Measurements from ENCODE around the gene CSTF3.
A peak's percentile ranks its signal among the peaks of the same experiment; 100 is the strongest.
"Not testable (repeated sequence)": the region's sequence is repeated elsewhere in the genome, so short reads cannot be mapped to it uniquely, and the experiment has no call there.

Gene CSTF3

GRCh38 chr11:33179348-33179803, 18.1 kb upstream of the CSTF3 start:
- Histone ChIP-seq H3K36me3 (ENCODE audit: insufficient read depth, low read length) (no peaks in the 10 kb centered on the region), H3K27me3 (ENCODE audit: control insufficient read depth in 1 of 2, insufficient read depth in 2 of 2, low read length in 2 of 2) (no peaks in the 10 kb centered on the region), H3K27ac (ENCODE audit: low read depth, low read length) (no peak overlapping the region), H3K9ac (ENCODE audit: low read length) (no peak overlapping the region), H3K4me1 (ENCODE audit: insufficient read depth, low read length) (no peaks in the 10 kb centered on the region), H3K4me3 (ENCODE audit: low read depth in 1 of 2, low read length in 2 of 2) (no peak overlapping the region), H3K9me3 (ENCODE audit: low read length) (no peaks in the 10 kb centered on the region)

DNA sequence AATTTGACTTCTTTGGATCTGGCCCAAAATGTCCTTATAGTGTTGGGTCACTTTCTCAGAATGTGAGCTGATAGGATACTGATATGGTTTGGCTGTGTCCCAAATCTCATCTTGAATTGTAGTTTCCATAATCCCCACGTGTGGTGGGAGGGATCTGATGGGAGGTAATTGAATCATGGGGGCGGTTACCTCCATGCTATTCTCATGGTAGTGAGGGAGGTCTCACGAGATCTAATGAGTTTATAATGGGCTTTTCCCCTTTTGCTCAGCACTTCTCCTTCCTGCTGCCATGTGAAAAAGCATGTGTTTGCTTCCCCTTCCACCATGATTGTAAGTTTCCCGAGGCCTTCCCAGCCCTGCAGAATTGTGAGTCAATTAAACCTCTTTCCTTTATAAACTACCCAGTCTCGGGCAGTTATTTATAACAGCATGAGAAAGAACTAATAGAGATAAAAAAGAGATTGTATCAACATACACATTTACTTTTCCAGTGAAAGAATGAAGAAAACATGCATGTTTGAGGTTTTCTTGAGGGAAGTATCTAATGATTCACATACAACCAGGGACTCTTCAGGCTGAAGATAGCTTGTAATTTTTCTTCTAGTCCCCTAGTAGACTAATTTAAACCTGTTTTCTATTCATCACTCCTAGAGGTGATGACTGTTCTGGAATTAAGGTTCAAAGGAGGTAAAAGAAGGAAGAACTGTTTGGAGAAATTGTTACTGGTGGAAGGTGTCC, 17.3 kb upstream of the CSTF3 start:
- Histone ChIP-seq H3K4me3 (ENCODE audit: low read depth in 1 of 2, low read length in 2 of 2) (no peak overlapping the region), H3K27ac (ENCODE audit: low read depth, low read length) (no peak overlapping the region), H3K27me3 (ENCODE audit: control insufficient read depth in 1 of 2, insufficient read depth in 2 of 2, low read length in 2 of 2) (no peaks in the 10 kb centered on the region), H3K9me3 (ENCODE audit: low read length) (no peaks in the 10 kb centered on the region), H3K4me1 (ENCODE audit: insufficient read depth, low read length) (no peaks in the 10 kb centered on the region), H3K36me3 (ENCODE audit: insufficient read depth, low read length) (no peaks in the 10 kb centered on the region), H3K9ac (ENCODE audit: low read length) (no peak overlapping the region)

GRCh38 chr11:33177676-33178336, 16.5 kb upstream of the CSTF3 start:
- H3K36me3 ChIP-seq (ENCODE audit: insufficient read depth, low read length), result no peaks in the 10 kb centered on the region
- H3K27me3 ChIP-seq (ENCODE audit: control insufficient read depth in 1 of 2, insufficient read depth in 2 of 2, low read length in 2 of 2), result no peaks in the 10 kb centered on the region
- H3K9me3 ChIP-seq (ENCODE audit: low read length), result no peaks in the 10 kb centered on the region
- no peaks in the 10 kb centered on the region for H3K4me1 ChIP-seq (ENCODE audit: insufficient read depth, low read length)
- no peak overlapping the region for H3K9ac ChIP-seq (ENCODE audit: low read length)
- H3K4me3 ChIP-seq (ENCODE audit: low read depth in 1 of 2, low read length in 2 of 2), result no peak overlapping the region
- H3K27ac ChIP-seq (ENCODE audit: low read depth, low read length), result no peak overlapping the region

GRCh38 chr11:33176760-33177159, 15.5 kb upstream of the CSTF3 start:
- not testable (repeated sequence) for H3K4me3 ChIP-seq (ENCODE audit: low read depth in 1 of 2, low read length in 2 of 2); H3K9me3 ChIP-seq (ENCODE audit: low read length); H3K27me3 ChIP-seq (ENCODE audit: control insufficient read depth in 1 of 2, insufficient read depth in 2 of 2, low read length in 2 of 2)

GRCh38 chr11:33172996-33173395, 11.7 kb upstream of the CSTF3 start:
- H3K4me1 ChIP-seq (ENCODE audit: insufficient read depth, low read length), result peaks cover 5% of the 10 kb centered on the region
- H3K27me3 ChIP-seq (ENCODE audit: control insufficient read depth in 1 of 2, insufficient read depth in 2 of 2, low read length in 2 of 2), result no peaks in the 10 kb centered on the region
- H3K4me3 ChIP-seq (ENCODE audit: low read depth in 1 of 2, low read length in 2 of 2), result no peak overlapping the region
- no peak overlapping the region for H3K27ac ChIP-seq (ENCODE audit: low read depth, low read length)
- H3K9ac ChIP-seq (ENCODE audit: low read length), result no peak overlapping the region
- no peaks in the 10 kb centered on the region for H3K36me3 ChIP-seq (ENCODE audit: insufficient read depth, low read length)
- no peaks in the 10 kb centered on the region for H3K9me3 ChIP-seq (ENCODE audit: low read length)

More at GRCh38 chr11:33176760-33177159, 15.5 kb upstream of the CSTF3 start:
- not testable (repeated sequence) for H3K27ac ChIP-seq (ENCODE audit: low read depth, low read length); H3K9ac ChIP-seq (ENCODE audit: low read length); H3K36me3 ChIP-seq (ENCODE audit: insufficient read depth, low read length); H3K4me1 ChIP-seq (ENCODE audit: insufficient read depth, low read length)

GRCh38 chr11:33172345-33172744, 11.1 kb upstream of the CSTF3 start:
- no peak overlapping the region for H3K9ac ChIP-seq (ENCODE audit: low read length)
- no peaks in the 10 kb centered on the region for H3K9me3 ChIP-seq (ENCODE audit: low read length)
- no peak overlapping the region for H3K4me3 ChIP-seq (ENCODE audit: low read depth in 1 of 2, low read length in 2 of 2)
- H3K27ac ChIP-seq (ENCODE audit: low read depth, low read length), result no peak overlapping the region
- peaks cover 5% of the 10 kb centered on the region for H3K4me1 ChIP-seq (ENCODE audit: insufficient read depth, low read length)
- no peaks in the 10 kb centered on the region for H3K27me3 ChIP-seq (ENCODE audit: control insufficient read depth in 1 of 2, insufficient read depth in 2 of 2, low read length in 2 of 2)
- no peaks in the 10 kb centered on the region for H3K36me3 ChIP-seq (ENCODE audit: insufficient read depth, low read length)

- Histone ChIP-seq H3K9ac (ENCODE audit: low read length) (no peak overlapping the region), H3K27me3 (ENCODE audit: control insufficient read depth in 1 of 2, insufficient read depth in 2 of 2, low read length in 2 of 2) (no peaks in the 10 kb centered on the region), H3K4me3 (ENCODE audit: low read depth in 1 of 2, low read length in 2 of 2) (no peak overlapping the region), H3K27ac (ENCODE audit: low read depth, low read length) (no peak overlapping the region), H3K36me3 (ENCODE audit: insufficient read depth, low read length) (no peaks in the 10 kb centered on the region), H3K9me3 (ENCODE audit: low read length) (no peaks in the 10 kb centered on the region), H3K4me1 (ENCODE audit: insufficient read depth, low read length) (peaks cover 5% of the 10 kb centered on the region)
Measured at GRCh38 chr11:33171251-33171650, 10.0 kb upstream of the CSTF3 start.

DNA sequence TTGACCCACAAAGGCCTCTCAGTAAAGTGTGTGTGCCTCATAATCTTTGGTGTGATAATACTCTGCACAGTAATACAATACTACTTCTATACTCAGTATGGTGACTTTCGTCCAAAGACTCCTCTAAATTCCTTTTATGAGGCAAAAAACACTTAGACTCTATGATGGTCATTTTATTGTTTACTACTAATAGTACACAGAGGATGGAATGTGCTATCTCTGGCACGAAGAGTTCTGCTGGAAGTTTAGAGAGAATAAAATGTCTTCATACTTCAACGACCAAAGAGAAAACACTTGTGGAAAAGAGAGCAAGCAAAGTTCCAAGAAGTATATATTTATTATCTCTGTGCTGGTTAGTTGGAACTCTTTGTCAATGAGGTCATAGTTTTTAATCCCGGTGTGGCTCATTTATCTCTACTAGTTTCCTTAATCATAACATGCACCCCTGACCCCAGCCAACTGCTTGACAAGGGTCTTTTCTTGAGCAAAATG, 7.5 kb upstream of the CSTF3 start:
- Histone ChIP-seq H3K4me3 (ENCODE audit: low read depth in 1 of 2, low read length in 2 of 2) (no peak overlapping the region), H3K4me1 (ENCODE audit: insufficient read depth, low read length) (peaks cover 5% of the 10 kb centered on the region), H3K9ac (ENCODE audit: low read length) (no peak overlapping the region), H3K27me3 (ENCODE audit: control insufficient read depth in 1 of 2, insufficient read depth in 2 of 2, low read length in 2 of 2) (no peaks in the 10 kb centered on the region), H3K27ac (ENCODE audit: low read depth, low read length) (no peak overlapping the region), H3K9me3 (ENCODE audit: low read length) (no peaks in the 10 kb centered on the region), H3K36me3 (ENCODE audit: insufficient read depth, low read length) (no peaks in the 10 kb centered on the region)

DNA sequence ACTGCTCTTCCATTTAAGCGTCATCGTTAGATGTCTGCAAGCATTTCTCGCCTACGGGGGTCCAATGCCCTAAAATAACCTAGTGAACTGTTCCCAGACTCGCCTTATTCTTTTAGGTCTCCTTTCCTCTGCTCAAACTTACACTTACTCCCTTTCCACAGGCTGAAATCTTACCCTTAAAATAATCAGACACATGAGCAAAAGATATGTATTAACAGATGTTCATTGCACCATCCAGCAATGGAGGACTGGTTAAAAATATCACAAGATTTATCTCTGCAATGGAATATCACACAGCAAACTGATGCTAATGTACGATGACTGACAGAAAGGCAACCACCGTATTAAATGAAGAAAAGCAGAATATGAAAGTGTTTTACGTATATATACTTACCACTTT, 1.6 kb upstream of the CSTF3 start:
- no peaks in the 10 kb centered on the region for H3K9me3 ChIP-seq (ENCODE audit: low read length)
- H3K4me3 ChIP-seq (ENCODE audit: low read depth in 1 of 2, low read length in 2 of 2), result no peak overlapping the region
- H3K27me3 ChIP-seq (ENCODE audit: control insufficient read depth in 1 of 2, insufficient read depth in 2 of 2, low read length in 2 of 2), result no peaks in the 10 kb centered on the region
- peaks cover 23% of the 10 kb centered on the region for H3K4me1 ChIP-seq (ENCODE audit: insufficient read depth, low read length)
- no peak overlapping the region for H3K27ac ChIP-seq (ENCODE audit: low read depth, low read length)
- no peaks in the 10 kb centered on the region for H3K36me3 ChIP-seq (ENCODE audit: insufficient read depth, low read length)
- no peak overlapping the region for H3K9ac ChIP-seq (ENCODE audit: low read length)

- H3K36me3 ChIP-seq (ENCODE audit: insufficient read depth, low read length), result no peaks in the 10 kb centered on the region
- H3K27me3 ChIP-seq (ENCODE audit: control insufficient read depth in 1 of 2, insufficient read depth in 2 of 2, low read length in 2 of 2), result no peaks in the 10 kb centered on the region
- peak overlapping the region; percentile 55 for H3K27ac ChIP-seq (ENCODE audit: low read depth, low read length)
- H3K9ac ChIP-seq (ENCODE audit: low read length), result peak overlapping the region; percentile 86
- peaks cover 24% of the 10 kb centered on the region for H3K4me1 ChIP-seq (ENCODE audit: insufficient read depth, low read length)
- H3K9me3 ChIP-seq (ENCODE audit: low read length), result no peaks in the 10 kb centered on the region
- peak overlapping the region; percentile 72 to 93 for H3K4me3 ChIP-seq (ENCODE audit: low read depth in 1 of 2, low read length in 2 of 2)
Measured at GRCh38 chr11:33160587-33160986, 693 bp downstream of the CSTF3 start.

DNA sequence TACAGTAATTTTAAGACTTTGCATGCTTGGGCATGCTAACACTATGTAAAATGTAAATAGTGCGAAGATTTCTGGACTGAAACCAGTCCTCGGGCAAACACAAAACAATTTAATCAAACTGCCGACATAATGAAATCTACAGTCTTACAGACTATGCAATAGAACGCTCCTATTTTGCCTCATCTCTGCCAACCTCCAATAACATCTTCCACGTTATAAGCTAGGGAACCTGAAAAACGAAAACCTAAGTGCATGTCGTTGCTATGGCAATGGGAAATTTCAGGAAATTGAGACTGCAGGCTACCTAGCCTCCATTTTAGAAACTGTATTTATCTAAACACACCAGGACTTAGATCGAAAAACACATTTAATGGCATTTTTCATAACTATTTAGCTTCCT, 1.1 kb downstream of the CSTF3 start:
- no peaks in the 10 kb centered on the region for H3K27me3 ChIP-seq (ENCODE audit: control insufficient read depth in 1 of 2, insufficient read depth in 2 of 2, low read length in 2 of 2)
- peaks cover 24% of the 10 kb centered on the region for H3K4me1 ChIP-seq (ENCODE audit: insufficient read depth, low read length)
- H3K4me3 ChIP-seq (ENCODE audit: low read depth in 1 of 2, low read length in 2 of 2), result peak overlapping the region; percentile 72 to 93
- H3K9ac ChIP-seq (ENCODE audit: low read length), result peak overlapping the region; percentile 86
- H3K9me3 ChIP-seq (ENCODE audit: low read length), result no peaks in the 10 kb centered on the region
- no peak overlapping the region for H3K27ac ChIP-seq (ENCODE audit: low read depth, low read length)
- no peaks in the 10 kb centered on the region for H3K36me3 ChIP-seq (ENCODE audit: insufficient read depth, low read length)

Measured in muscle layer of colon (tissue), 2 donors.